NCI-H510A (cell line): ENCODE measurements around the gene C12orf43.

ENCODE experiments used
- DNase-seq: peaks from one replicate; lab custom pipeline; 2025; lab: John Stamatoyannopoulos, UW

The C12orf43 gene

DNA sequence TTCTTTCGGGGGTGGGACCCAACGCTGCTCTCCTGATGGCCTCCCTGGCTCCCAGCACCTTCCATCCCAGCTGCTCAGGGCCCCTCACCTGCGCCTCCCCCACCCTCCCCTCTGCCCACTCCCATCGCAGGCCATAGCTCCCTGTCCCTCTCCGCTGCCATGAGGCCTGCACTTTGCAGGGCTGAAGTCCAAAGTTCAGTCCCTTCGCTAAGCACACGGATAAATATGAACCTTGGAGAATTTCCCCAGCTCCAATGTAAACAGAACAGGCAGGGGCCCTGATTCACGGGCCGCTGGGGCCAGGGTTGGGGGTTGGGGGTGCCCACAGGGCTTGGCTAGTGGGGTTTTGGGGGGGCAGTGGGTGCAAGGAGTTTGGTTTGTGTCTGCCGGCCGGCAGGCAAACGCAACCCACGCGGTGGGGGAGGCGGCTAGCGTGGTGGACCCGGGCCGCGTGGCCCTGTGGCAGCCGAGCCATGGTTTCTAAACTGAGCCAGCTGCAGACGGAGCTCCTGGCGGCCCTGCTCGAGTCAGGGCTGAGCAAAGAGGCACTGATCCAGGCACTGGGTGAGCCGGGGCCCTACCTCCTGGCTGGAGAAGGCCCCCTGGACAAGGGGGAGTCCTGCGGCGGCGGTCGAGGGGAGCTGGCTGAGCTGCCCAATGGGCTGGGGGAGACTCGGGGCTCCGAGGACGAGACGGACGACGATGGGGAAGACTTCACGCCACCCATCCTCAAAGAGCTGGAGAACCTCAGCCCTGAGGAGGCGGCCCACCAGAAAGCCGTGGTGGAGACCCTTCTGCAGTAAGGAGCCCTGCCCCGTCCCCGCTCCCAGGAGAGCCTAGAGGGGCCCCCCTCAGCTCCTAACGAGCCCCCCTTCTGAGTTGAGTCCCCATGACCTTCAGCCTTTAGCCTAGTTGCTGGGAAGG, 37.7 kb downstream of the C12orf43 start, which contains the start of gene HNF1A:
HNF1A (plus strand) TSS at position 248 of the 924 bp plus-strand sequence; CDS start at position 474, 226 bp downstream.
- DNase-seq = no peak

DNA sequence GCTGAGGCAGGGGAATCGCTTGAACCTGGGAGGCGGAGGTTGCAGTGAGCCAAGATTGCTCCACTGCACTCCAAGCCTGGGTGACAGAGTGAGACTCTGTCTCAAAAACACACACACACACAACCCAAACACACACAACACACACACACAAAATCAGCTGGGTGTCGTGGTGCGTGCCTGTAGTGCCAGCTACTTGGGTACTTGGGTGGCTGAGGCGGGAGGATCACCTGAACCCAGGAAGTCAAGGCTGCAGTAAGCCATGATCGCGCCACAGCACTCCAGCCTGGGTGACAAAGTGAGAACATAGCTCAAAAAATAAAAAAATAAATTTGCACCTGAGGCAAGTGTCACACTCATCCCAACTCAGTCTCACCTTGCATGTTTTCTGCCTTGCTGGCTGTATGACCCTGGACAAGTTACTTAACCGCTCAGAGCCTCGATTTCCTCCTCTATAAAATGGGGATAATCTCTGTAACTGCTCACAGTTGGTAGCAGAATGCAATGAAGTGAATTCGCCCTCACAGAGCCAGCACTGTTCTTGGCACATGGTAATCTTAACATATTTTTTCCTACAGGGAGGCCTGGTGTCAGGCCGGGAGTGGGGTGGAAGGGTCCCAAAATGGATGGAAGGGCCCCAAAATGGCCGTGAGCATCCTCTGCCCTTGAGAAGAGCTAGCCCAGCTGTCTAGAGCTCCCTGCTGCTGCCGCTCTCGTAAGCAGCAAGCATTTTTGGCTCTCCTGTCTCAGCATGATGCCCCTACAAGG, 38.6 kb downstream of the C12orf43 start:
- no peak for DNase-seq

GRCh38 chr12:120972870-120973543, 43.3 kb downstream of the C12orf43 start:
- DNase-seq = peak; percentile 61

DNA sequence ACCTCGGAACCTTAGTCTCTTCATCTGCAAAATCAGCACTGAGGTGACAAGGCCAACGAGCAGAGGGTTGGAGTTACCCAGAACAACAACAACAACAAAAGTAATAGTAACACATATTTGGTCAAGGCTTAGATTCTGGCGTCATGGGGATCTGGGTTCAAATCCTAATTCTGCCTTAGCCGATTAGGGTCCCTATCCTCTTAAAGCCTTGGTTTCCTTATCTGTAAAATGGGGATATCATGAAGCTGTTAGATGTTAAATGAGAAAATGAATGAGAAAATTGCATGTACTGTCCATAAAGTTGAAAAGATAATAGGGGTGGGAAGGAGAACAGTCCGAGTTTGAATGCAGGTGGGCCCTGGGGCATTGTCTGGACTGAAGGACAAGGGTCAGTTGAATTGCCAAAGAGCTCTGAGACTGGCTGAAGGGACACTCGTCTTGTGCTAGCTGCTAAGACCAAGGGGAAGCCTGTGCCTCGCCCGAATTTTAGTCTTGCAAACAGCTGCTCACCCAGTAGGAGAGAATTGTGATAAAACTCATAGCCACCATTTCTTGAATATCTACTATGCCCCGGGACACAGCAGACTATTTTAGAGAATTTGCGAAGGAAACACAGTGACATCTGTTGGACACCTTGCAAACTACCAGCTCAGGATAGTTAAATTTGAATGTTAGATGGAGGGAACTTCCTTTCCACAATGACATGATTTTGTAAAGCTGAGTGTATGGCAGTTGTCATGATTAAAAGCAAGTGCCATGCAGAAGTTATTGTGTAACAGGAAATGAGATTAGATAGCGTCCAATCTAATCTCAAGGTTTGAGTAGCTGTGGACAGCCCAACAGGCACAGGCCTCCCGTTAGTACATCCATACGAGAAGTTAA, 44.7 kb downstream of the C12orf43 start:
- DNase-seq = no peak

DNA sequence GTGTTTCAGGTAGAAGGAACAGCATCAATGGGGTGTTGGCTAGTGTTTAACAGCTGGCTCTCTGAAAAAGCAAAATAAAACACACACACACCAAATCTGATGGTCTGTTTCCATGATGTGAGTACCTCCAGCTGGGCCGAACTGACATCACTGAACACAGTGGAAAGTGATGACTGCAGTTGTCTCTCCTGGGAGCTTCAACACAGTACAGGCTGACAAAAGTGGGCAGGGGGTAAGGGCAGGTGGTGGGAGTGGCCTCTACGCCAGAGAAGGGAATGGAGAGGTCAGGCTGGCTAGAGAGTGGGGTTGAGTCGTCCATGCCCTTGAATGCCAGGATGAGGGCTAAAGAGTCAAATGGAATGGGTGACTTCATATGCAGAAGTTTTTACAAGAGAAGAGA, 46.0 kb downstream of the C12orf43 start:
- DNase-seq = no peak

GRCh38 chr12:120965534-120966091, 50.7 kb downstream of the C12orf43 start:
- DNase-seq = no peak

- DNase-seq = no peak
These were observed 52.0 kb downstream of the C12orf43 start for GRCh38 chr12:120964298-120964697.

GRCh38 chr12:120962532-120963020, 53.7 kb downstream of the C12orf43 start:
- no peak for DNase-seq

DNA sequence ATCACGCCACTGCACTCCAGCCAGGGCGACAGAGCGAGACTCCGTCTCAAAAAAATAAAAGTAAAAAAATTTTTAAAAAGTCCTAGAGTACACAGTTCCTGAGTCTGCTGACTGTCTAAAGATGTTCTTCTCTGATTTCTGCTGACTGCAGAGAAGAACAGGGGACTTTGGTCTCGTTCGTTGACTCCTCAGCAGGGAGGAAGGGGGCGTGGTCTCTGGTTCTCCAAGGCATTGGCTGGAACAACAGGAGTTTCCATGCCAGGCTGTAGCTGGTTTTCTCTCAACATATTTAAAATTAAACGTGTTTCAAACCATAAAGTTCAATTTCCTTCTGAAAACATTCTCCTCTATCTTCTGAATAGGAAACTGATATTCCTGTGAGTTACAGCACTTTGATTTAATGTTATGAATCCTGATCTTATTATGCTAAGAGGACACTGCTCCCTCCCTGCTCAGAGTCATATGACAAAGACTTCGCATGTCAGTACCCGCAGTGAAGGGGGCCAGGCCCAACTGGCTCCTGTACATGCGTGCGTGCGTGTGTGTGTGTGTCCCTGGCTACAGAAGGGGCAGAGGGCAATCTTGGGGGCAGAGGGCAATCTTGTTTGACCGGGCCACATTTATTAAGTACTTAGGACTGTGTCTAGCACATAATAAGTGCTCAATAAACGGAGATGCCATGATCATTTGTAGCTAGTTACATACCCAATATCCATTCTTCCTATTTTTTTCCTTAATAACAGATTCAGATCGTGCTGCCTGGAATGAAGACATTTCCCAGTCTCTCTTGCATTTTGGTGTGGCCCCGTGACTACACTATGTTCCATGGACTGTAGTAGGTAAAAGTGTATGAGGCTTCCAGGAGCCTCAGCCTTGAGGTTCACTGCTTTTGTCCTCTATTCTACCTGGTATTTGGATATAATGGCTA, 54.4 kb downstream of the C12orf43 start:
- no peak for DNase-seq

DNA sequence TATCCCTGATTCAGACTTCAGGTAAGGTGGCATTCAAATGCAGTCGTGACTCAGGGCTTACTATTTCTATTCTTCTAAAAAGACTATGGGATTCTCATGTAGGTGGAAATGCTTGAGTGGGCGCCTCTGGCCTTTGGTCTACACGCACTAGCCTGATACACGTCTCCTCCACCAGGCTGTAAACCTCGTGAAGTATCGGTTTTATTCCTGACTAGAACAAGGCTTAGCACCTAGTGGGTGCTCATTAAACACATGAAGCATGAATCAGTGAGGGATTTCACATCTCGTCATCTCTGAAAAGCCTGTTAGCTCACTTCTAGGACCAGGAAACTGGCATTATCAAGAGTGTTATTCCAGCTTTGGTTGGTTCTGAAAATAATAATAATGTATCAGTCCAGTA, 55.6 kb downstream of the C12orf43 start:
- DNase-seq = no peak

GRCh38 chr12:120959111-120959878, 57.0 kb downstream of the C12orf43 start:
- DNase-seq = no peak

- no peak for DNase-seq
These were observed 59.5 kb downstream of the C12orf43 start for GRCh38 chr12:120956579-120957300.

DNA sequence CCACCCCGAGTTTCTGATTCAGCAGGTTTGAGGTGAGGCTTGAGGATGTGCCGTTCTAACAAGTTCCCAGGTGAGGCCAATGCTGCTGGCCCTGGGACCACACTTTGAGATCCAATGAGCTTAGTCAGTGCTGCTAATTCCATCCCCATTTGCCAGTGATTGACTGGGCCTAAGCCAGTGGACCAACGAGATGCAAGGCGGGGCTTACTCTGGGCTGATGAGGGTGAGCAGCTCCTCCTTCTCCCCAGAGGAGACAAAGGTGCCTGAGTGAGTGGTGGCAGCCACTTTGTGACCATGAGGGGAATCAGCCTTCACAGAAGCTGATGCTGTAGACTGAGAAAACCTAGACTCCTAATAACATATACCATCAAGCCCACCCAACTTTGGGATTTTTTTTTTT, 61.1 kb downstream of the C12orf43 start:
- DNase-seq = no peak

GRCh38 chr12:120950807-120951206, 65.5 kb downstream of the C12orf43 start:
- no peak for DNase-seq
